GM10266 (cell line): ENCODE data around the gene TMEM50B.

ENCODE experiments used
- DNase-seq: peaks from one replicate; pipeline ENCODE4 v3.0.0; 2012; ENCODE audit errors: extremely low spot score
- TF ChIP-seq, protein P1 (sequence below): IDR thresholded peaks from 2 replicates; pipeline ENCODE4 v1.5.1; 2012; ENCODE audit warnings: mild to moderate bottlenecking, low read depth; ENCODE audit not compliant: control insufficient read depth, insufficient read depth; ENCODE audit errors: missing control alignments

The TMEM50B gene

GRCh38 chr21:33401630-33401992 is 78.2 kb downstream of the TMEM50B start:
- DNase-seq = no peak
- TF ChIP-seq, protein P1, sequence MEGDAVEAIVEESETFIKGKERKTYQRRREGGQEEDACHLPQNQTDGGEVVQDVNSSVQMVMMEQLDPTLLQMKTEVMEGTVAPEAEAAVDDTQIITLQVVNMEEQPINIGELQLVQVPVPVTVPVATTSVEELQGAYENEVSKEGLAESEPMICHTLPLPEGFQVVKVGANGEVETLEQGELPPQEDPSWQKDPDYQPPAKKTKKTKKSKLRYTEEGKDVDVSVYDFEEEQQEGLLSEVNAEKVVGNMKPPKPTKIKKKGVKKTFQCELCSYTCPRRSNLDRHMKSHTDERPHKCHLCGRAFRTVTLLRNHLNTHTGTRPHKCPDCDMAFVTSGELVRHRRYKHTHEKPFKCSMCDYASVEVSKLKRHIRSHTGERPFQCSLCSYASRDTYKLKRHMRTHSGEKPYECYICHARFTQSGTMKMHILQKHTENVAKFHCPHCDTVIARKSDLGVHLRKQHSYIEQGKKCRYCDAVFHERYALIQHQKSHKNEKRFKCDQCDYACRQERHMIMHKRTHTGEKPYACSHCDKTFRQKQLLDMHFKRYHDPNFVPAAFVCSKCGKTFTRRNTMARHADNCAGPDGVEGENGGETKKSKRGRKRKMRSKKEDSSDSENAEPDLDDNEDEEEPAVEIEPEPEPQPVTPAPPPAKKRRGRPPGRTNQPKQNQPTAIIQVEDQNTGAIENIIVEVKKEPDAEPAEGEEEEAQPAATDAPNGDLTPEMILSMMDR = no peak
